Activated CD4-positive, alpha-beta T cell treated with anti-CD3 and anti-CD28 coated beads, Interleukin-2, amount 50 U/mL, for 16 hours (primary cell): ENCODE data around the gene MAFF.

Source experiments
- DNase-seq: peaks from one replicate; pipeline ENCODE4 v3.0.0-alpha.2; 2020

MAFF gene

GRCh38 chr22:38205261-38206128 lies 3.7 kb downstream of the MAFF start:
- no peak for DNase-seq

GRCh38 chr22:38207898-38208432 lies 6.2 kb downstream of the MAFF start:
- DNase-seq, result no peak

- no peak for DNase-seq
These were observed 6.8 kb downstream of the MAFF start for GRCh38 chr22:38208551-38208968.

- DNase-seq, result no peak
These were observed 9.8 kb downstream of the MAFF start for GRCh38 chr22:38211556-38211955.

- DNase-seq, result no peak
These were observed 10.6 kb downstream of the MAFF start for GRCh38 chr22:38212442-38212841.

GRCh38 chr22:38213319-38213989 lies 11.7 kb downstream of the MAFF start:
- DNase-seq, result no peak

GRCh38 chr22:38213990-38214301 lies 12.2 kb downstream of the MAFF start:
- no peak for DNase-seq

- DNase-seq, result peak; percentile 71
These were observed 12.7 kb downstream of the MAFF start for GRCh38 chr22:38214302-38215056.

GRCh38 chr22:38215156-38216038 lies 13.6 kb downstream of the MAFF start:
- DNase-seq, result no peak

GRCh38 chr22:38218661-38219622 lies 17.1 kb downstream of the MAFF start:
- peak; percentile 64 for DNase-seq

GRCh38 chr22:38219632-38220031 lies 17.8 kb downstream of the MAFF start:
- DNase-seq, result no peak

GRCh38 chr22:38220163-38220562 lies 18.4 kb downstream of the MAFF start:
- no peak for DNase-seq

GRCh38 chr22:38220653-38221386 lies 19.0 kb downstream of the MAFF start:
- no peak for DNase-seq

GRCh38 chr22:38221407-38221806 lies 19.6 kb downstream of the MAFF start:
- no peak for DNase-seq

GRCh38 chr22:38221908-38222796 lies 20.4 kb downstream of the MAFF start:
- DNase-seq, result no peak

GRCh38 chr22:38222797-38223119 lies 21.0 kb downstream of the MAFF start:
- DNase-seq, result no peak

- DNase-seq, result no peak
These were observed 21.6 kb downstream of the MAFF start for GRCh38 chr22:38223289-38223960.

GRCh38 chr22:38226853-38227649 lies 25.3 kb downstream of the MAFF start:
- DNase-seq, result no peak
